NCI-H69 (cell line): ENCODE results near the gene HNRNPR.
"Not testable (repeated sequence)": the region's sequence is repeated elsewhere in the genome, so short reads cannot be mapped to it uniquely, and the experiment has no call there.

Source experiments
- DNase-seq: peaks from one replicate; lab custom pipeline; 2025; lab: John Stamatoyannopoulos, UW

Gene HNRNPR

GRCh38 chr1:23344111-23344986 lies at the start of gene HNRNPR:
TSS of gene HNRNPR (minus strand) at chr1:23344284. CDS start at chr1:23341008, 3,276 bp downstream.
- peak; percentile 99 for DNase-seq

- no peak for DNase-seq
Measured at GRCh38 chr1:23393706-23394105, 49.6 kb upstream of the HNRNPR start.

GRCh38 chr1:23392125-23392855 lies 48.2 kb upstream of the HNRNPR start:
- DNase-seq = no peak

GRCh38 chr1:23389837-23390321 lies 45.8 kb upstream of the HNRNPR start:
- DNase-seq = no peak

- DNase-seq = no peak
Measured at GRCh38 chr1:23387494-23387893, 43.4 kb upstream of the HNRNPR start.

- DNase-seq = no peak
Measured at GRCh38 chr1:23385119-23385621, 41.1 kb upstream of the HNRNPR start.

- no peak for DNase-seq
Measured at GRCh38 chr1:23384312-23385058, 40.4 kb upstream of the HNRNPR start.

GRCh38 chr1:23383577-23384311 lies 39.7 kb upstream of the HNRNPR start:
- DNase-seq = no peak

- DNase-seq = no peak
Measured at GRCh38 chr1:23381233-23381885, 37.3 kb upstream of the HNRNPR start.

GRCh38 chr1:23380719-23381118 lies 36.6 kb upstream of the HNRNPR start:
- DNase-seq = no peak

GRCh38 chr1:23380236-23380635 lies 36.2 kb upstream of the HNRNPR start:
- DNase-seq = not testable (repeated sequence)

- DNase-seq = peak; percentile 80
Measured at GRCh38 chr1:23376890-23377811, 33.1 kb upstream of the HNRNPR start.

- not testable (repeated sequence) for DNase-seq
Measured at GRCh38 chr1:23374079-23374735, 30.1 kb upstream of the HNRNPR start.

GRCh38 chr1:23371987-23372880 lies 28.1 kb upstream of the HNRNPR start:
- DNase-seq = peak; percentile 57

- peak; percentile 98 for DNase-seq
Measured at GRCh38 chr1:23370709-23371584, 26.9 kb upstream of the HNRNPR start.

GRCh38 chr1:23370330-23370708 lies 26.2 kb upstream of the HNRNPR start:
- DNase-seq = peak; percentile 51
